Testis (tissue), 2 donors: Measurements from ENCODE around the gene CLIP4.

Experiments
- CTCF ChIP-seq, 3 experiments: fragments of 450-650 bp in 2 of 3; fragments of 200-600 bp in 1 of 3; sonication (generic) in 1 of 3; IDR thresholded peaks; one replicate each; pipeline ENCODE4 v1.5.1; 2016 to 2019; ENCODE audit warnings: antibody characterized with exemption in 3 of 3, mild to moderate bottlenecking in 2 of 3, moderate library complexity in 1 of 3
- POLR2A ChIP-seq: fragments of 450-650 bp; IDR thresholded peaks from one replicate; pipeline ENCODE4 v1.6.1; 2017; ENCODE audit warnings: antibody characterized with exemption, mild to moderate bottlenecking, moderate library complexity

- TF ChIP-seq CTCF (IDR thresholded peaks at IDR 0.05) (no peak), POLR2A (no peak)
These were observed 86.8 kb downstream of the CLIP4 start for GRCh38 chr2:29201979-29202378.
